ENCODE data around the gene TOR4A.

TOR4A gene

DNA sequence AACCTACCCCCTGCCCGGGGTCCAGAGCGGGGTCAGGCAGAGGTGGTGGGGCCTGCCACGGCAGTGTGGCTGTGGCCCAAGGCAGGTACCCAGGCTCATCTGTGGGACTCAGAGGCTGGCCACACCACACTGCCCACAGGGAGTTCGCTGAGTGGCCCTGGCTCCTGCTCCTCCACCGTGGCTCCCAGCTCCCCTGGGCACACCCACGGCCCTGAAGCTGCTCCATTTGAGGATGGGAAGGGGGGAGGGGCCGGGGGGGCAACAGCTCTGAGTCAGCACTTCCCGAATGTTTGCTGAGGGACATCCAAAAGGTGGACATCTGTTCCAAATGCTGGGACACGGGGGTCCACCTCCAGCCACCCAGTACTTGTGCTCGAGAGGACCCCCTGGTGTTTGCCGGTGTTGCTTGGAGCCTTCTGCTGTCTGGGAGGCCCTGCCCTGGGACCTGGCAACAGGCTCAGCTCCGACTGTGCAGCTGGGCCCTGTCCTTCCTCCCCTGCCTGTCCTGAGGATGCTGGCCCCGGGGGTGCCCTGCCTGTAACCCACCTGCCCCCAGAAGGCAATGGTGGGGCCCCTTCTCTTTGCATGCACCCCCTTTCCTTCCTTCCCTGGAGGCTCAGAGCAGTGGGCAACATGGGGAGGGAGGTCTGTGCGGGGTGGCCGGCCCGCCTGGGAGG lies 27.0 kb downstream of the TOR4A start:
- peak in 1 of 51 donors; percentile 68 for DNase-seq

- DNase-seq = peak in 24 of 51 donors; percentile 15 to 73 (median 58)
These were observed 27.7 kb downstream of the TOR4A start for GRCh38 chr9:137305060-137305797.

- no peak for DNase-seq
These were observed 28.2 kb downstream of the TOR4A start for GRCh38 chr9:137305798-137306065.

DNA sequence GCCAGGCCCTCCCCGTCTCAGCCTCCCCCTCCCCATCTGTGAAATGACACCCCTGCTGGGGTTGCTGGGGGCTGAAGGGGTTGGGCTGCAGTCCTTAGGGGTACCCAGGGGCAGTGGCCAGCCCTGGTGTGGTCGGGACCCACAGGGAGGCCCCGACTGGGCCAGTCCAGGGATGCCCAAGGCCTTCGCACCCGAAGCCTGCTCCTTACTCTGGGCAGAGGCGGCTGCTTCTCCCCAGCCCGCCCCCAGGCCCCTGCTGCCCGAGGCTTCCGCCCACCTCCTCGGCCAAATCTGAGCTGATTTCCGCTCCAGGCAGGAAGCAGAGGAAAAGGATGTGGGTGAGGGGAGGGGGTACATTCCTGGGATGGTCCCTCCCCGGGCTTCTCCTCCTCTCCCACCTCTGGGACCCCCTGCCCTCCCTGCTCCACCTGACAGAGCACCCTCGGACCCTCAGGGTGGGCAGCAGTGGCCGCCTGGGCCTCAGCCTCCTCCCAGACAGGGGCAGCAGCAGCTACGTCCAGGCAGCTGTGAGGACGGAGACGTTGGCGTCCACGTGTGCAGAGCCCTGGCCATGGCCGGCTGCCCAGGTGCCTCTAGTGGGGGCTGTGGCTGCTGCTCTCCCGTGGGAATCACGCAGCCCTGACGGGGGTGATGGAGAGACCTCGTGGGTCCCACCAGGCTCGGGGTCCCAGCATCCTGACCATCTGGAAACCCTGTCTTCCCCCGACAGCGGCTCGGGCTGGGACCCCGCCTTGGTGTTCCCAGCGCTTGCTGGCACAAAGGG lies 28.7 kb downstream of the TOR4A start:
- no peak for DNase-seq

DNA sequence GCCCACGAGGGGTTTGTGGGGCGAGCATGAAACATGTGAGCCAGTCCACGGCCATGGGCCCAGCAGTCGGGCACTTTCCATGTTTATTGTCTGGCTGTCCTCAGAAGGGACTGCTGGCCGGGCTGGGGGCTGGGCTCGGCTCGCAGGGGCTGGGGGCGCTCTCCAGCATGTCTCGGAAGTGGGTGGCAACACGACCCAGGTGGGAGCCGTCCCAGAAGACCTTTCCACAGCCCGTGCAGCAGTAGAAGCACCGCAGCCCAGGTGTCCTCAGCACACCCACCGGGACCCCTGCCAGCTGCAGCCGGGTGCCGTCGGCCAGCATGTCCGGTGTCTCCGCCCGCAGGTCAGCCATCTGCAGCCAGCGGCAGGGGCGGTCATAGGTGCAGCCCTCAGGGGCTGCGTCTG lies 29.3 kb downstream of the TOR4A start:
- no peak for DNase-seq

DNA sequence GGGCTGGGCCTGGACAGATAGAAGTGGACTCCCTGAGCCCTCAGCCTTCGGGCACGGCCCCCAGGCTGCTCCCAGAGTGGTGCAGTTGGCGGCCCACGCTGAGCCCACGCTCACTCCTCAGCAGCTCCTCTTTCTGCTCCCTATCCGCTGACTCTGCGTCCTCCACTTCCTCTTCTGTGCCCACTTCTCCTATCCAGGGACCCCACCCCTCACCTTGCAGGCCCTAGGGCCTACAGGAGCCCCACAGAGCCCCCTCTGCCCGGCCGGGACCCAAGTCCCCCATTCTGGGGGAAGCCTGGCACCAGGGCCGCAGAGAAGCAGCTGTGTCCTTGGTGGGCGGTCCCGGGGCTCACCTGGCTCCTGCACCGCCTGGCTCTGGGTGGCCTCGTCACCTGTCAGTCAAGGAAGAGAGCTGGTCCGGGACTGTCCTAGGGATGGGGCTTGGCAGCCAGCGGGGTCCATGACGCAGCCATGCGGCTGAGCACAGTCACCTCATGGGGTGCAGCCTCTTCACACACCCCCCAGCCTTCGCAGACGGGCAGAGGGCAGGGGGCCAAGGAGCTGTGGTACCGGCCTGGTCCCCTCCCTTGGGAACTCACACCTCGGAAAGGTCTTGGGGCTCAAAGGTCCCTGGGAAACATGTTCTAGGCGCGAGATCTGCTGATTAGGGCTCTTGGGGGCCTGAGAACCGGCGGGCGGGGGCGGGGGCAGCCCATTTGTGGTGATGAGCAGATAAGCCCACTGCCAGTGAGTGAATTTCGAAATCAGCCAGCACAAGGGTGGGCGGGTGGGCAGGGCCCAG lies 29.9 kb downstream of the TOR4A start:
- DNase-seq = no peak

- DNase-seq = no peak
These were observed 30.6 kb downstream of the TOR4A start for GRCh38 chr9:137308057-137308619.

GRCh38 chr9:137309368-137310188 lies 32.1 kb downstream of the TOR4A start:
- DNase-seq = no peak

DNA sequence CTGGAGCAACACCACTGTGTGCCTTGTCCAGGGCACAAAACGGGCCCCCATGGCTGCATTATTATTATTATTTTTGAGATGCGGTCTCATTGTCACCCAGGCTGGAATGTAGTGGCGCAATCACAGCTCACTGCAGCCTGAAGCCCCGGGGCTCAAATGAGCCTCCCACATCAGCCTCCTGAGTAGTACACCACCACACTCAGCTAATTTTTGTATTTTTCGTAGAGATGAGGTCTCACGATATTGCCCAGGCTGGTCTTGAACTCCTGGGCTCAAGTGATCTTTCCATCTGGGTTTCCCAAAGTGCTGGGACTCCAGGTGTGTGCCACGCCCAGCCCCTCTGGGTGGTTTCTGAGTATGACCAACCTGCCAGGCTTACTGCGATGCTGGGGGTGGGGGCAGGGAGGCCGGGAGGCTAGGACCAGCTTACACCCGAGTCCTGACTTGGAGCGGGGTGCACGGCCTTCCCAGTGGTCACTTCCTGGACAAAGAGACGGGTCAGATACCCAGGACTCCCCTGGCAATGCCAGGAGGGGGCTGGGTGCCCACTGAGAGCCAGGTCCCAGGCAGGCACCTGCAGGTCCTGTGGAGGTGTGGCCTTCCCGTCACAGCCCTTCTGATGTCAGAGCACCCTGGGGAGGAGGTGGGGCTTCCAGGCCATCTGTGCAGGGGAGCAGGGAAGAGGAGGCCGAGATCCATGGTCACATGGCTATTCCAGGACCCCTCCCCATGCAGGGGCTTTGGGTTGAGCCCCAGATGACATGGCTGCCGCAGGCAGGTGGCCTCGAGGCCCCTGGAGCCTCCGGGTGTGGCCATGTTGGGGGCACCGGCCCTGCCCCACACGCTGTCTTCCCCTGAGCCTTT lies 32.9 kb downstream of the TOR4A start:
- DNase-seq = no peak

GRCh38 chr9:137311171-137311985 lies 33.9 kb downstream of the TOR4A start:
- DNase-seq = peak in 1 of 51 donors; percentile 48

DNA sequence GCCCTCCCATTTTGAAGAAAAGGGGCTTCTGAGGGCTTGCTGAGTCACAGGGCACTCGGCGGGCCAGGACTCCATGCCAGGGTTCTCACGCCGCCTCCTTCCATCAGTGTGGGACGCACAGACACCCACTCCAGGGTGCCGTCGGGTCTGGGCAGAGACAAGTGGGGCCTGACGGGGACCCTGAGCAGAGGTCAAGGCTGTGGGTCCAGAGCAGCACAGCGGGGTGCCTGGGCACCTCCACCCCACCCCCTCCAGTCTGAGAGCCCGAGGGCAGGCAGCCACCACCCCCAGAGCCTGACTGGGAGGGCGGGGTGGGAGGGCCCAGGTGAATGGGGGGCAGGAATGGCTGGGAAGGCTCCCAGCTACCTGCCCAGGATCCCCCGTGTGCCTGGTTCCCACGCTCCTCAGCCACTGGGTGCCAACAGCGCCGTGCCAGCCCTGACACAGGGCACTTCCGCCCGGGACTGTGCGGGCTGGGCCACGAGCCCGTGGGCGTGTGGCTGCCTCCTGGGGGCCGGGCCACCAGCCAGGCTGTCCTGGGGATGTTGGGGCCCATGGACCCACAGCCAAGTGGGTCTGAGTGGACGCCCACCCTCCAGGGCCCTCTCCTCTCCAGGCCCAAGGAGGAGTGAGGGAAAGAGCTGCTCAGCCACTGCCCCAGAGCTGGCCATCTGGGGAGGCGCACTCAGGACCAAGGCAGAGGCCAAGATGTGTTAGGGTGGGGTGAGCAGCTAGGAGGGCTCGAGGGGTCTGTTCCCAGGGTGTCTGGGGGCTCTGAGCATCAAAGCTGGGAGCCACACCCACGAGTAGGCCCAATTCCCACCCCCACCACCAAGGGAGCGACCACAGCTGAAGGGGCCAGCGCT lies 34.7 kb downstream of the TOR4A start:
- no peak for DNase-seq

- DNase-seq = no peak
These were observed 35.4 kb downstream of the TOR4A start for GRCh38 chr9:137312852-137313325.

- DNase-seq = no peak
These were observed 35.9 kb downstream of the TOR4A start for GRCh38 chr9:137313326-137313936.

DNA sequence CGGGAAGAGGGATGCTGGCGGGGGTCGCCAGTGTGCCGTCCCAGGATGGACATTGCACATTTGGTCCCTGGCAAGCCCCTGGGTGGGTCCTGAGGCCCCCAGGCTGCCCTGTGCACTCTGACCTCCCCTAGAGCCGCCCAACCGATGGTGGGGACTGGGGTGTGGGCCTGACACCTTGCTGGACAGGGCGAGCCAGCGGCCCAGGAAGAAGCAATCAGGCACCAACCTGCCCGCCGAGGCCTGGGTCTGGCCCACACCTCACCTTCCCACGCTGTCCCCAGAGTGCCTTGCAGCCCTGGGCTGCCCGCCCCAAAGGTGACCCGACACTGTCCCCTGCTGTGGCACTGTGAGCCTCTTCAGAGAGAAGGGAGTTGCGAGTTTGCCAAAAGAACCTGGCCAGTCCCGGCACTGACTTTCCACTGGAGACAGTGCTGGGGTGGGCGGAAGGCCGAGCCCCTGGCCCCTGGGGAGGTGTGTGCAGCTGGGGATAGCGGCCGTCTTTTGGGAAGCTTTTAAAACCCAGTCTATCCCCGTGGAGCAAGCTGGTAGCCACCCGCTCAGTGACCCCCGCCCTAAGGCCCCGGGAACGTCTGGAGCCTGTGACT lies 36.5 kb downstream of the TOR4A start:
- DNase-seq = no peak

DNA sequence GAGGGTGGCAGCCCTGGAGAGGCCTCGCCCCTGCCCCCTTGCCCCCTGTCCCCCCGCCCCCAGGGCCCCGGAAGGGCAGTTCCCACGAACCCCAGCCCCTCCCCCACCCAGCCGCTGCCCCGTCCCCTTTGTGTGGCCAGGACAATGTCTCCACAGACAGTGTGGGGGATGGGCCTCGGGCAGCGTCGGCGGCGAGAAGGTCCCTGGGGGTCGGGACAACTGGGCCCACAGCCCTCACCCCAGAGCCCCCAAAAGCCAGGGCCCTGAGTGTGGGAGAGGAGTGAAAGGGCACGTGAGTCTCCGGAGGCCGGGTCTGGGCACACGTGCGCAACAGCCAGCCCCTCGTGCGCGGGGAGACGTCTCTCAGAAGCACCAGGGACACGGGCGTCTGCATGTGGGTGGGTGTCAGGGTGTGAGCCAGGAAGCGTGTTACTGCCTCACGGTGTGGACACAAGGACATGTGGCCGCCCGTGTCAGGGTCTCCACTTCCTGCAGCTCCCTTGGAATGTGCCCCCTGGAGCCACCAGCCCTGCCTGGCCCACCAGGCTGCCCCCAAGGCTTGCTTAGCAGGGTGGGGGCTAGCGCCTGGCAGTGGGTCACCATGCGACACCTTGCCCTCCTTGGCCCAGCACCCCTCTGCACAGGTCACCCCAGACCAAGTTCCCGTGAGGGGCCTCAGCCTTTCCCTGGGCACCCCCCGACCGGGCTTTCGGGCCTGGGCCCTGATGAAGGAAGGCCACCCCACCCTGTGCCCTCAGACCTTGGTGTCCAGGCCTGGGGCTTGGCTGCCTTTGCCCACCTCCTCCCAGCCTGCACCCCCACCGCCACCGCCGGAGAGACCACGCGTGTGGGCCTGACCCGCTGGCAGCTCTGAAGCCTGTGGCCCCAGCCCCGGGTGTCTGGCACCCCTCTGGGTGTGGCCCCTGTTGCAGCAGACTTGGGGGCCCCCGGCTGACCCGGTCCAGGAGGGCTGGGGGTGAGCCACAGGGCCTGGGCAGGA lies 37.3 kb downstream of the TOR4A start:
- DNase-seq = no peak
